ENCODE measurements around the gene GLIS1. TPM values are rescaled to one million over a fixed set of nuclear protein-coding genes. Genes with fewer than 3 reads are reported as not detected.

GLIS1 gene
- total and polyA plus RNA-seq, 2 donors (not counting 3 experiments of a cell fraction or from before 2014, with no cell fraction given): not detected

DNA sequence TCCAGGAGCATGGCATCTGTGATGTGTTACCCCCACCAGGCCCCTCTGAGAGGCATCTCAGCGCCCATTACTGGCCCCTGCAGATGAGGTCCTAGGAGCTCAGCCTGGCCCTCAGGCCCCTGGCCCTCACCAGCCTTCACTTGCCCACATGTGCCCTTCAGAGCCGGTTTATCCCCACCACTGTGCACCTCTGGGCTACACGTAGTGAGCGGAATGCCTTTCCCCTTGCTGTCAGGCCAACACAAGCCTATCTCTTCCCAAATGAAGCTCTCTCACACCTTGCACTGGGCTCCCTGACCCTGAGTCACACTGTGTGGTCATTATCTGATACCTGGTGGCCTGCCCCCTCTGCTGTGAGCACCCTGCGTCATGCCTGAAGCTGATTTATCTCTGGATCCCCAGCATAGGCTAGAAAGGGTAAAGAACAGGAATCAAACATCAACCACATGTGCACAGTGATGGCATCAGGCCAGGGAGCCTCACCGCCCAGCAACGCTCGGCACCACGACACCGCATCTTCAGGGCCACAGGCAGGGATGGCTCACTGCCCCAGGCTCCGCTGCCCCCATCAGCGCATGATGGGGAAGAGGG, 49.1 kb downstream of the GLIS1 start:
- Histone ChIP-seq H2AFZ (ENCODE audit: low read depth, low read length) (no peak overlapping the region), H3K9ac (replicated peaks; ENCODE audit: extremely low read depth, insufficient read depth, low read length) (no peak overlapping the region), H3K4me1 (ENCODE audit: control insufficient read depth, extremely low read depth, insufficient read depth, low read length) (no peaks in the 10 kb centered on the region), H3K79me2 (ENCODE audit: control insufficient read depth, insufficient read depth, low read length) (no peaks in the 10 kb centered on the region), H3K9me1 (replicated peaks; ENCODE audit: control insufficient read depth, extremely low read depth, insufficient read depth, low read length) (no peaks in the 10 kb centered on the region), H3K4me2 (ENCODE audit: insufficient read depth, low read length) (no peak overlapping the region), H3K4me3 (replicated peaks in 1 of 3; ENCODE audit: insufficient read depth in 1 of 3, low read depth in 1 of 3, low read length in 3 of 3) (no peak overlapping the region), H3K27ac (ENCODE audit: insufficient read depth, low read depth, low read length) (no peak overlapping the region), H4K20me1 (replicated peaks; ENCODE audit: control insufficient read depth, extremely low read depth, insufficient read depth, low read length) (no peaks in the 10 kb centered on the region), H3K9me3 (replicated peaks; ENCODE audit: control insufficient read depth, insufficient read depth, low read length) (no peaks in the 10 kb centered on the region), H3K27me3 (ENCODE audit: control insufficient read depth in 2 of 2, insufficient read depth in 2 of 2, low read length in 2 of 2) (peaks cover 18 to 20% of the 10 kb centered on the region in 2 experiments), H3K36me3 (ENCODE audit: control insufficient read depth in 2 of 2, extremely low read depth in 1 of 2, insufficient read depth in 2 of 2, low read length in 2 of 2) (no peaks in the 10 kb centered on the region)
- BruUV-seq (replicated peaks): no TSS peak
- TF ChIP-seq GATA2 (IDR thresholded peaks at IDR 0.05; ENCODE audit: insufficient read depth, insufficient read length, low read depth, low read length): no peak
- no peak for TF ChIP-seq POLR2A (IDR thresholded peaks at IDR 0.05; ENCODE audit: low read depth, low read length)
- TF ChIP-seq, protein P1, sequence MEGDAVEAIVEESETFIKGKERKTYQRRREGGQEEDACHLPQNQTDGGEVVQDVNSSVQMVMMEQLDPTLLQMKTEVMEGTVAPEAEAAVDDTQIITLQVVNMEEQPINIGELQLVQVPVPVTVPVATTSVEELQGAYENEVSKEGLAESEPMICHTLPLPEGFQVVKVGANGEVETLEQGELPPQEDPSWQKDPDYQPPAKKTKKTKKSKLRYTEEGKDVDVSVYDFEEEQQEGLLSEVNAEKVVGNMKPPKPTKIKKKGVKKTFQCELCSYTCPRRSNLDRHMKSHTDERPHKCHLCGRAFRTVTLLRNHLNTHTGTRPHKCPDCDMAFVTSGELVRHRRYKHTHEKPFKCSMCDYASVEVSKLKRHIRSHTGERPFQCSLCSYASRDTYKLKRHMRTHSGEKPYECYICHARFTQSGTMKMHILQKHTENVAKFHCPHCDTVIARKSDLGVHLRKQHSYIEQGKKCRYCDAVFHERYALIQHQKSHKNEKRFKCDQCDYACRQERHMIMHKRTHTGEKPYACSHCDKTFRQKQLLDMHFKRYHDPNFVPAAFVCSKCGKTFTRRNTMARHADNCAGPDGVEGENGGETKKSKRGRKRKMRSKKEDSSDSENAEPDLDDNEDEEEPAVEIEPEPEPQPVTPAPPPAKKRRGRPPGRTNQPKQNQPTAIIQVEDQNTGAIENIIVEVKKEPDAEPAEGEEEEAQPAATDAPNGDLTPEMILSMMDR (IDR thresholded peaks at IDR 0.05; ENCODE audit: extremely low read depth in 1 of 2, insufficient read depth in 1 of 2, low read depth in 1 of 2, low read length in 2 of 2): no peak
- TF ChIP-seq MYC (IDR thresholded peaks at IDR 0.05; ENCODE audit: low read depth, low read length): no peak
- TF ChIP-seq JUN (IDR thresholded peaks at IDR 0.05; ENCODE audit: borderline replicate concordance, insufficient read depth, insufficient read length, low read depth): no peak
- no peak for TF ChIP-seq POLR2AphosphoS5 (IDR thresholded peaks at IDR 0.05; ENCODE audit: insufficient read depth, low read depth, low read length)
- no peak for TF ChIP-seq EZH2 (IDR thresholded peaks at IDR 0.05; ENCODE audit: borderline replicate concordance, low read depth, low read length, severe bottlenecking)
- TF ChIP-seq, protein P2, sequence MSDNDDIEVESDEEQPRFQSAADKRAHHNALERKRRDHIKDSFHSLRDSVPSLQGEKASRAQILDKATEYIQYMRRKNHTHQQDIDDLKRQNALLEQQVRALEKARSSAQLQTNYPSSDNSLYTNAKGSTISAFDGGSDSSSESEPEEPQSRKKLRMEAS (IDR thresholded peaks at IDR 0.05; ENCODE audit: insufficient read depth, insufficient read length): no peak
- TF ChIP-seq FOS (IDR thresholded peaks at IDR 0.05; ENCODE audit: borderline replicate concordance, insufficient read depth, low read length): no peak
- FAIRE-seq: no peak
- CTCF ChIA-PET: no interaction called here
- dilution Hi-C loops (cut with MboI; ENCODE audit: extremely low pct_ligation_motif_present, low sequenced_read_pairs): no loop called here
- intact Hi-C loops (cut with micrococcal nuclease): loop anchor here (2.0 kb wide), 1 partner anchor 205 kb away; no protein-coding TSS in a partner anchor
- POLR2A ChIA-PET: no interaction called here
- DNase-seq (ENCODE audit: low read depth, low spot score): no peak
